HCT116 (cell line): ENCODE measurements around the gene TCHP. TPM values are rescaled to one million over a fixed set of nuclear protein-coding genes. Genes with fewer than 3 reads are reported as not detected.

Experiments used
- ATAC-seq: fragments of 200-7000 bp; cut with Tn5 transposase; 2 replicates; pipeline ENCODE4 v1.9.1; 2020; ENCODE audit warnings: mild to moderate bottlenecking, moderate library complexity
- BruUV-seq: library from RNA; stranded (reverse); fragments of 400-500 nt; replicated peaks from 2 replicates; lab custom pipeline; 2021; lab: Mats Ljungman, UMichigan
- CTCF ChIA-PET: fragments of 300-600 bp; sonication (Branson Sonifier 250); formaldehyde crosslinking; loops from one replicate; lab custom pipeline; 2021; ENCODE audit warnings: antibody characterized with exemption; lab: Charles Lee
- POLR2A ChIA-PET: fragments of 300-600, 350-600 bp; sonication (Branson Sonifier 250); formaldehyde crosslinking; loops from one replicate; lab custom pipeline; 2021; ENCODE audit warnings: antibody characterized with exemption; lab: Charles Lee
- RAD21 ChIA-PET, 2 experiments: fragments of 300-600 bp; sonication (Branson Sonifier 250); formaldehyde crosslinking; loops; one replicate each; lab custom pipeline; 2023; ENCODE audit warnings: low total read pairs in 2 of 2; ENCODE audit not compliant: uncharacterized antibody in 2 of 2, unreplicated experiment in 2 of 2, low non-redundant PET in 1 of 2; lab: Charles Lee
- DNase-seq: peaks from one replicate; pipeline ENCODE4 v3.0.0-alpha.2; 2010; ENCODE audit warnings: low read depth, low spot score
- H2AFZ ChIP-seq: fragments of 200-600 bp; shearing (Covaris generic), sonication (generic); 2 replicates; pipeline ENCODE4 v1.6.1; 2017; ENCODE audit warnings: low read depth, mixed run types, mixed read lengths, antibody characterized with exemption, low read length; ENCODE audit not compliant: poor library complexity, severe bottlenecking
- H3K27ac ChIP-seq: 2 replicates; pipeline ENCODE4 v1.5.1; 2012; ENCODE audit warnings: low read depth, low read length
- H3K27me3 ChIP-seq: fragments of 200-600 bp; sonication (generic); 2 replicates; pipeline ENCODE4 v1.6.1; 2016; ENCODE audit warnings: mixed run types, low read length, mixed read lengths; ENCODE audit not compliant: insufficient read depth
- H3K36me3 ChIP-seq, 2 experiments: fragments of 200-500 bp in 1 of 2; fragments of 200-600 bp in 1 of 2; sonication (Bioruptor generic) in 1 of 2; sonication (generic) in 1 of 2; 2 replicates each; pipeline versions ENCODE4 v1.5.1 to v1.6.1; 2014 to 2016; ENCODE audit warnings: low read length in 2 of 2, inconsistent platforms in 1 of 2, mixed read lengths in 1 of 2, mixed run types in 1 of 2; ENCODE audit not compliant: insufficient read depth in 2 of 2, control insufficient read depth in 1 of 2
- H3K4me1 ChIP-seq, 2 experiments: fragments of 200-600 bp in 1 of 2; sonication (generic) in 1 of 2; 2 replicates each; pipeline versions ENCODE4 v1.5.1 to v1.6.1; 2012 to 2017; ENCODE audit warnings: low read length in 2 of 2, inconsistent platforms in 1 of 2, mild to moderate bottlenecking in 1 of 2, mixed read lengths in 1 of 2, mixed run types in 1 of 2, moderate library complexity in 1 of 2; ENCODE audit not compliant: insufficient read depth in 2 of 2, control insufficient read depth in 1 of 2
- H3K4me2 ChIP-seq: fragments of 200-600 bp; sonication (generic); 2 replicates; pipeline ENCODE4 v1.6.1; 2017; ENCODE audit warnings: mixed run types, low read length, mixed read lengths
- H3K4me3 ChIP-seq, 2 experiments: fragments of 200-600 bp in 1 of 2; sonication (generic) in 1 of 2; replicated peaks in 1 of 2; 2 replicates each; pipeline ENCODE4 v1.5.1; 2011 to 2016; ENCODE audit warnings: low read length in 2 of 2, control low read depth in 1 of 2, low read depth in 1 of 2, mild to moderate bottlenecking in 1 of 2, mixed read lengths in 1 of 2, mixed run types in 1 of 2
- H3K79me2 ChIP-seq: fragments of 200-600 bp; sonication (generic); 2 replicates; pipeline ENCODE4 v1.6.1; 2017; ENCODE audit warnings: mild to moderate bottlenecking, mixed run types, low read length, moderate library complexity, mixed read lengths; ENCODE audit not compliant: insufficient read depth
- H3K9ac ChIP-seq: fragments of 200-600 bp; sonication (generic); 2 replicates; pipeline ENCODE4 v1.6.1; 2016; ENCODE audit warnings: low read length, mixed read lengths
- H3K9me2 ChIP-seq: fragments of 200-600 bp; sonication (generic), shearing (Covaris generic); 2 replicates; pipeline ENCODE4 v1.6.1; 2017; ENCODE audit warnings: mixed run types, mild to moderate bottlenecking, moderate library complexity; ENCODE audit not compliant: insufficient read depth
- H3K9me3 ChIP-seq, 2 experiments: fragments of 200-500 bp in 1 of 2; fragments of 200-600 bp in 1 of 2; sonication (Bioruptor generic) in 1 of 2; sonication (generic) in 1 of 2; 2 replicates each; pipeline ENCODE4 v1.6.1; 2014 to 2017; ENCODE audit warnings: low read length in 2 of 2, mixed read lengths in 2 of 2, inconsistent platforms in 1 of 2, low read depth in 1 of 2, mild to moderate bottlenecking in 1 of 2, mixed run types in 1 of 2, moderate library complexity in 1 of 2; ENCODE audit not compliant: control insufficient read depth in 1 of 2, insufficient read depth in 1 of 2
- H4K20me1 ChIP-seq: fragments of 200-600 bp; sonication (generic), shearing (Covaris generic); 2 replicates; pipeline ENCODE4 v1.6.1; 2017; ENCODE audit warnings: mixed run types, mild to moderate bottlenecking, moderate library complexity; ENCODE audit not compliant: insufficient read depth
- CBX3 ChIP-seq: IDR thresholded peaks from 2 replicates; pipeline ENCODE4 v1.6.1; 2012; ENCODE audit warnings: low read depth
- EGR1 ChIP-seq: IDR thresholded peaks from 2 replicates; pipeline ENCODE4 v1.6.1; 2012; ENCODE audit warnings: low read depth
- EZH2 ChIP-seq: fragments of 200-600 bp; sonication (generic); IDR thresholded peaks from 2 replicates; pipeline ENCODE4 v1.6.1; 2017; ENCODE audit warnings: antibody characterized with exemption, mixed run types
- RAD21 ChIP-seq: IDR thresholded peaks from 2 replicates; pipeline ENCODE4 v1.6.1; 2012; ENCODE audit warnings: low read depth, mild to moderate bottlenecking
- SP1 ChIP-seq: IDR thresholded peaks from 2 replicates; pipeline ENCODE4 v1.6.1; 2012; ENCODE audit warnings: low read depth
- SRF ChIP-seq: IDR thresholded peaks from 2 replicates; pipeline ENCODE4 v1.6.1; 2012; ENCODE audit warnings: low read depth
- YY1 ChIP-seq: IDR thresholded peaks from 2 replicates; pipeline ENCODE4 v1.6.1; 2011; ENCODE audit warnings: low read length, low read depth, moderate library complexity, mild to moderate bottlenecking; ENCODE audit not compliant: insufficient replicate concordance; ENCODE audit errors: extremely low read depth
- ZFX ChIP-seq: fragments of 450-650 bp; IDR thresholded peaks from 2 replicates; pipeline ENCODE4 v1.6.1; 2017
- intact Hi-C: fragments of 100-400 bp; cut with micrococcal nuclease; formaldehyde crosslinking; loops from 2 replicates; pipeline ENCODE4 v1.10.0; 2022
- total RNA-seq: library from RNA; stranded (reverse); gene quantifications from one replicate; pipeline ENCODE4 v1.2.1, GENCODE V29; 2021; ENCODE audit not compliant: unreplicated experiment
- TF ChIP-seq, protein P1 (sequence below): IDR thresholded peaks from 2 replicates; pipeline ENCODE4 v1.6.1; 2012
- TF ChIP-seq, protein P2 (sequence below), 3 experiments: fragments of 200-600 bp in 1 of 3; sonication (generic) in 1 of 3; IDR thresholded peaks in 2 of 3; conservative IDR thresholded peaks in 1 of 3; 2 replicates each; pipeline ENCODE4 v1.5.1; 2012 to 2017; ENCODE audit warnings: low read depth in 2 of 3, low read length in 2 of 3, antibody characterized with exemption in 1 of 3, borderline replicate concordance in 1 of 3, control low read depth in 1 of 3, mild to moderate bottlenecking in 1 of 3, mixed read lengths in 1 of 3, mixed run types in 1 of 3, moderate library complexity in 1 of 3; ENCODE audit not compliant: insufficient read depth in 1 of 3
- TF ChIP-seq, protein P3 (sequence below): IDR thresholded peaks from 2 replicates; pipeline ENCODE4 v1.6.1; 2012

The TCHP gene
- total RNA-seq, 1 experiment from 2014 or later = 17.3 TPM

DNA sequence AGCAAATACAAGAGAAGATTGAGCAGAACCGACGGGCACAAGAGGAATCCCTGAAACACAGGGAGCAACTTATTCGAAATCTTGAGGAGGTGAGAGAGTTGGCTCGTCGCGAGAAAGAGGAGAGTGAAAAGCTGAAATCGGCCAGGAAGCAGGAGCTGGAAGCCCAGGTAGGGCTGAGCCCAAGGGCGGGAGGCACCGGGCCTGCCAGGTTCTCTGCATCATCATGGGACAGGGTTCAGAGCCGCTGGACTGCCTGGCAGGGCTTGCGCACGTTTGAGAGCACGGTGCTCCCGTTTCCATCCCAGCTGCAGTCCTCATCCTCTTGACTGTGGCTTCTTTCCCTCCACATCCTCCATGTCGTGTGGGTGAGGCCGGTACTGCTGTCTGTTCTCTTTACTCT lies 14.4 kb downstream of the TCHP start:
- intact Hi-C loops = no loop called here
- Histone ChIP-seq H3K79me2 (no peaks in the 10 kb centered on the region), H3K9me2 (no peaks in the 10 kb centered on the region), H3K9ac (no peak overlapping the region), H2AFZ (no peak overlapping the region), H3K4me2 (no peak overlapping the region), H3K27me3 (no peaks in the 10 kb centered on the region), H3K9me3 (no peaks in the 10 kb centered on the region), H3K4me3 (no peak overlapping the region), H4K20me1 (no peaks in the 10 kb centered on the region), H3K36me3 (peaks cover 25 to 38% of the 10 kb centered on the region in 2 experiments), H3K4me1 (no peaks in the 10 kb centered on the region), H3K27ac (no peak overlapping the region)
- BruUV-seq = no TSS peak
- ATAC-seq (no peak), DNase-seq (no peak)
- RAD21 ChIA-PET = no interaction called here
- TF ChIP-seq EGR1 (no peak), SRF (no peak), SP1 (no peak), RAD21 (no peak), EZH2 (no peak), ZFX (no peak), CBX3 (no peak), YY1 (no peak)
- TF ChIP-seq, protein P1, sequence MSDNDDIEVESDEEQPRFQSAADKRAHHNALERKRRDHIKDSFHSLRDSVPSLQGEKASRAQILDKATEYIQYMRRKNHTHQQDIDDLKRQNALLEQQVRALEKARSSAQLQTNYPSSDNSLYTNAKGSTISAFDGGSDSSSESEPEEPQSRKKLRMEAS = no peak
- TF ChIP-seq, protein P2, sequence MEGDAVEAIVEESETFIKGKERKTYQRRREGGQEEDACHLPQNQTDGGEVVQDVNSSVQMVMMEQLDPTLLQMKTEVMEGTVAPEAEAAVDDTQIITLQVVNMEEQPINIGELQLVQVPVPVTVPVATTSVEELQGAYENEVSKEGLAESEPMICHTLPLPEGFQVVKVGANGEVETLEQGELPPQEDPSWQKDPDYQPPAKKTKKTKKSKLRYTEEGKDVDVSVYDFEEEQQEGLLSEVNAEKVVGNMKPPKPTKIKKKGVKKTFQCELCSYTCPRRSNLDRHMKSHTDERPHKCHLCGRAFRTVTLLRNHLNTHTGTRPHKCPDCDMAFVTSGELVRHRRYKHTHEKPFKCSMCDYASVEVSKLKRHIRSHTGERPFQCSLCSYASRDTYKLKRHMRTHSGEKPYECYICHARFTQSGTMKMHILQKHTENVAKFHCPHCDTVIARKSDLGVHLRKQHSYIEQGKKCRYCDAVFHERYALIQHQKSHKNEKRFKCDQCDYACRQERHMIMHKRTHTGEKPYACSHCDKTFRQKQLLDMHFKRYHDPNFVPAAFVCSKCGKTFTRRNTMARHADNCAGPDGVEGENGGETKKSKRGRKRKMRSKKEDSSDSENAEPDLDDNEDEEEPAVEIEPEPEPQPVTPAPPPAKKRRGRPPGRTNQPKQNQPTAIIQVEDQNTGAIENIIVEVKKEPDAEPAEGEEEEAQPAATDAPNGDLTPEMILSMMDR (IDR thresholded peaks at IDR 0.05 in 2 of 3, conservative IDR thresholded peaks at IDR 0.05 in 1 of 3; ENCODE audit: borderline replicate concordance in 1 of 3, insufficient read depth in 1 of 3, low read depth in 2 of 3, low read length in 2 of 3) = no peak
- TF ChIP-seq, protein P3, sequence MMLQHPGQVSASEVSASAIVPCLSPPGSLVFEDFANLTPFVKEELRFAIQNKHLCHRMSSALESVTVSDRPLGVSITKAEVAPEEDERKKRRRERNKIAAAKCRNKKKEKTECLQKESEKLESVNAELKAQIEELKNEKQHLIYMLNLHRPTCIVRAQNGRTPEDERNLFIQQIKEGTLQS = no peak
- CTCF ChIA-PET = no interaction called here
- POLR2A ChIA-PET = no interaction called here
